CD4-positive, alpha-beta T cell treated with Interleukin-15 for 4 hours (primary cell): Measurements from ENCODE around the gene ASB4.
"Not testable (repeated sequence)": the region's sequence is repeated elsewhere in the genome, so short reads cannot be mapped to it uniquely, and the experiment has no call there.

Experiments
- DNase-seq: peaks from one replicate; pipeline ENCODE4 v3.0.0-alpha.2; 2020; ENCODE audit warnings: low spot score

Gene ASB4

DNA sequence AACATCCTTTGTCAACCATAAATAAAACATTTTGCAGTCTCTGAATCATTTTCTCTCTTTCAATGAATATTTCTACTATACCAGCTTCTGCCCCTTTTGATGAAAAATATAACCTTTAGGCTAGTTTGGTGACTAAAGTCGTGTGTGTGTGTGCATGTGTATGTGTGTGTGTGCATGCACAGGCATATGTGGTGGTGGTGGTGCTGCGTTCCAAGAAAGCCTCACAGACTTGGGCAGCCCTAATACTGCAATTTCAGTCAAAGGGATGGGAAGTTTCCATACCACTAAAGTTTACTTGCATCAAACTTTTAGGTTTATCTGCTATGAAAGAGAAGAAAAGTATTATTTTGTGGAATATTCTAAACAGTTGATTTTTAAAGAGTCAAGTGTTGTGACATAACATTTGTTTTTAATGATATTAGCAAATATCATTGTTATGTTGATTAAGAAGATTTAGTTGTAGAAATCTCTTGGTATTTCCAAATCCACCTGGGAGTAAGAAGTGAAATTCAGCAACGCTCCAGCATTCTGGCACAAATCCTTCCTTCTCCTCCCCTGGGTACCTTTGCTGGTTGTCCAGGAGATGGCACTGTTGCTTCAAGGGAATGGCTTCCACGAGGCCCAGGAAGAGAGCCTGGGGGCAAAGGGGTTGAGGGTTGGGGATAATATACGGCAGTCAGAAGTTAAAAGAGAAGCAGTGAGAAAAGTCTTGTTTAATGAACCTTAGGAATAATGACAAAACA is 41.5 kb downstream of the ASB4 start:
- DNase-seq = no peak

DNA sequence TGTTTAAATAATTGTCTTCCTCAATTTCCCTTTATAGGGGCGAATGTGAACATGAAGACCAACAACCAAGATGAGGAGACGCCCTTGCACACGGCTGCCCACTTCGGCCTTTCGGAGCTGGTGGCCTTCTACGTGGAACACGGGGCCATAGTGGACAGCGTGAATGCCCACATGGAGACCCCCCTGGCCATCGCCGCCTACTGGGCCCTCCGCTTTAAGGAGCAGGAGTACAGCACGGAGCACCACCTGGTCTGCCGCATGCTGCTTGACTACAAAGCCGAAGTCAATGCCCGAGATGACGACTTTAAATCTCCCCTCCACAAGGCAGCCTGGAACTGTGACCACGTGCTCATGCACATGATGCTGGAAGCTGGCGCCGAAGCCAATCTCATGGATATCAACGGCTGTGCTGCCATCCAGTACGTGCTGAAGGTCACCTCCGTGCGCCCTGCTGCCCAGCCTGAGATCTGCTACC is 42.1 kb downstream of the ASB4 start:
- DNase-seq = no peak

DNA sequence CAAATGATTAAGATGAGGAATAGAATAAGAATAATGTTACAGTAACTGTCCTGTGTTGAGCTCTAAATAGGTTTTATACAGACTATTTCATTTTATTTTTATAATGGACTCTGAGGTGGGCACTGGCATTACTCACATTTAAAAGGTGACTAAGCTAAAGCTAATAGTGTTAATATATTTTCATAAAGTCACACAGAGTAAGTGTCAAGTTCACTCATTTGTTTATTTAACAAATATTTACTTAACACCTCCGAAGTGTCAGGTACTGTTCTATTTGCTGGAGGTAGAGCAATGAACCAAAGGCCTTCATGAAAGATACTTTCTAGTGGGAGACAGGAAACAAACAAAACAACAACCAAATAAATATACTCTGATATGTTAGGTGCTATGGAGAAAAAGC is 44.0 kb downstream of the ASB4 start:
- no peak for DNase-seq

DNA sequence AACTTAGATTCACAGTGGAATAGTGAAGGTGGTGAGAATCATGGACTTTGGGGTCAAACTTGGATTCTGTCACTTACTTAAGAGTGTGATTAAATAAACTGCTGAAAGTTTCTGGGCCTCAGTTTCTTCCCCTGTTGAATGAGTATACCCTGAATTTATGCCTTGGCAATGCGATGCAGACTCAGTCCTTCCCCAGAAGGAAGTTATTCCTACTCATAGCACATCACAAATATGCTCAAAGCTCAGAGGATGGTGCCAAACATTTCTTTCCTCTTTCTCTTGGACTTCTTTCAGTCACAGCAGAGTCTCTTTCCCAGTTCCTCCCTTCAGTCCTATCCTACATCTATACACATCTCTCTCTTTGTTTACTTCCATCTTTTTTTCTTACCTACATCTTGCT is 45.1 kb downstream of the ASB4 start:
- DNase-seq = no peak

DNA sequence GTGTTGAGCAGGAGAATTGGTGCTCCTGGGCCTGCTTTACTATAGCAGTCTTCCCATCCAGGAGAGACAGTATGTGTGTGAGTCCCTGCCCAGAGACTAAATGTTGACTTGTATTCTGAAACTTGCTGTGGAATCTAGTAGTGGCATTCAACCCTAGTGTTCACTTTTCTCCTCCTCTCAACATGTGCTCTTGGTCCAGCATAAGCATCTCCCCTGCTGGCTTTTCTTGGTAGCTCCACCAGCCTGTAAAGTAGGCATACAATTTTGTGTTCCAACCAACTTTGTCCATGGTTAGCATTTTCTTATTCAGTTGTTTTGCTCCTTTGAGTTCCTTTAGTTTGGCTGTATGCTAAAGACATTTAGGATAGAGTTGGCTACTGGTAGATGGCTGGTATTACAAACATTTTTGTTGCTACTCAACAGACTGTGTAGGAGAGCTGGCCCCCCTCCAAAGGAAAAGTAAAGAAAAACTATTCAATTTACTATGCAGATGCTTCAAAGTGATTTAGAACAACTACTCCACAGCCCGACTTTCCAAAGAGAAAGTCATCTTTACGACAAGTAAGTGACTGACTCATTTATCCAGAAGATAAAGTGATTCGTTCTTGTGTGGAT is 46.0 kb downstream of the ASB4 start:
- no peak for DNase-seq

DNA sequence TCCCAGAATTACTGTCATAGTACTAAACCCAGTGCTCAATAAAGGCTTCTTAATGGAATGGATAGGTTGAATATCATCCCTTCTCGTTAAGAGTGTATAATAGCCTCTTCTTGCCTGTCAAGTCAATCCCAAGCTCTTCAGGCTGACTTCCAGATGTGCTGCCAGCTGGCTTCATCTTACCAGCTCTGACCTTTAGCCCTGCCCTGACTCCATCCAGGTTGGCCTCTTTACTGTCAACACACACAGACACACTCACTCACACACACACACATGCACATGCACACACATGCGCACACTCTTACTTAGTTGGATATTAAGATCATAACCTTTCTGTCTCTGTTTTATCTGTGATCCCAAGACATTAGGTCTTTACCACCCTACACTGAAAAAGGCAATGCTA is 49.1 kb downstream of the ASB4 start:
- no peak for DNase-seq

DNA sequence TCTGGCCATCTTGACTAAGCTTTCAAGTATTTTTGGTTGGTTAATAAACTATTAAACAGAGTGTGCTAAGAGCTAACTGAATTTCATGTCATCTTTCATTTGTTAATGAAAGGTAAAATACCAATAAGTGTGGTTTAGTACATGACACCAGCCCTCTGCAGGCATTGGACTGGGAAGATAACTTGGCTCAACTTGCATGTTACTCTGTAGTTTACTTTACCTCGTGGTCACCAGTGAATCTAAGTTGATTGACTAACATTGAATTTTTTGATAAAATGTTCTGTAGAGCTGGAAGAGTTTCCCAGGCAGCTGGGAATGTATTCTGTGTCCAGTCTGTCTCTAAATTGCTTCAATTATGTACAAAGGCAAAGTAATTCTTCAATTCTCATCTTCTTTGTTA is 49.9 kb downstream of the ASB4 start:
- no peak for DNase-seq

DNA sequence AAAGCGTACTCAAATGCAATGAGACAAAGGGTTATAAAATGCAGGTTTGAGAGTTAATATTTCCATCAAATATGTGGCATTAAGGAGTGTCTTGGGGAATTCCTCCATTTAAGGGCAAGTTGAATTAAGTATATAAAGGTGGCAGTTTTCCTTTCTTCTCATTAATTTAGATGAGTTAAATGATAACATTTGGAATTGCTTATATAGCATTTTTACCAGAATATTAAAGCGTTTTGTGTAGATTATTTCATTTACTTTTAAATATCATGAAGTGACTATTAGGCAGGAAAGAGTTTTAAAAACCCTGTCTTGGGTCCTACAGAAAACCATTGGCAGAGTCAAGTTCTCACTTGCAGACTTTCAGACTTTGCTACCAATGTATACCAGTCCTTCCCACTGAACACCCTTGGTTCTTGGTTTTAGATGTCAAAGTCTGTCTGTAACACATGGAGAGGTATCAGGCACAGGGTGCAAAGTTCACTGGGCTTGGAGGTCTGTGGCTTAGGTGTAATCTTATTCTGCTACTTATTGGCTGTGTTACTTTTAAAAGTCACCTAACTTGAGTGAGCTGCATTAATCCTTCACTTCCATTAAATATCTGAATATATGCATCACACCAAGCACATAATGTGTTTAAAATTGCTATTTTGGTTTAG is 51.0 kb downstream of the ASB4 start:
- DNase-seq = no peak

DNA sequence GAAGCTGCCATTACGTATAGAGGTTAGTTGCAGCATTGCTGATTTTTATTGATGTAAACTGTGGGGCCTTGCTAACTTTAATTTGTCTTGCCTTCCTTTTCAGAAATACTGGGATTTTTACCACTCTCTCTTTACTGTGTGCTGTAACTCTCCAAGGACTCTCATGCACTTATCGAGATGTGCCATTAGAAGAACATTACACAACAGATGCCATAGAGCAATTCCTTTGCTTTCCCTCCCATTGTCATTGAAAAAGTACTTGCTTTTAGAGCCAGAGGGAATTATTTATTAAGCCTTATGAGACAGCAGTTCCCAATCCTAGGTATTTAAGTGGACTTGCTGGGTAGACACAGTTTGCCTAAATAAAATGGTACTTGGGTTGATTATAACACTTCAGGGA is 51.7 kb downstream of the ASB4 start:
- DNase-seq = no peak

DNA sequence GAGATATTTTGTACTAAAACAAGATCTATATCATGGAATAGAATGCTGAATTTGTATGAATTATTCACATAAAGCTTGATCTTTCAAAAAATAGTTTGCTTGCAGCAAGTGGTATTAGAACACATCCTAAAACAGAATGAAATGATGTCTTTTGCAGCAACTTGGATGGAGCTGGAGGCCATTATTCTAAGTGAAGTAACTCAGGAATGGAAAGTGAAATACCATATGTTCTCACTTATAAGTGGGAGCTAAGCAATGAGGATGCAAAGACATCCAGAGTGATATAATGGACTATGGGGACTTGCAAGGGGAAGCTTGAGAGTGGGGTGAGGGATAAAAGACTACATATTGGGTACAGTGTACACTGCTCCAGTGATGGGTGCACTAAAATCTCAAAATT is 53.7 kb downstream of the ASB4 start:
- DNase-seq = no peak

DNA sequence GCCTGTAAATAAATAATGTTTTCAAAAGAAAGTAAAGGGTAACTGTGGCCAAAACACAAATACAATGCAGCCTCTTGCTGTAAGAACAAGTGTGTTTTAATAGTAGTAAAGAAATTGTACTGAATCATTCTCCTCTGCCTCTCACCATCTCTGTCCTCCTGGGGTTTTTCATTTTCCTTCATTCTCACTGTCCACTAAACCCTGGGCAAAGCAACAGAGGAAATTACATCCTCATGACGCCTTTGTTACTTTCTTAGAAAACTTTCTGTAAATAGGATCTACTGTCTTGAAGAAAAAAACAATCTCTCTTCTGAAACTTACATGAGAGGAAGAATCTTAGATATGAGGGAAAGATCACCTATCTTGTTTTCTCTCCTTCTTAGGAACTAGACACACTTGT is 54.6 kb downstream of the ASB4 start:
- no peak for DNase-seq

DNA sequence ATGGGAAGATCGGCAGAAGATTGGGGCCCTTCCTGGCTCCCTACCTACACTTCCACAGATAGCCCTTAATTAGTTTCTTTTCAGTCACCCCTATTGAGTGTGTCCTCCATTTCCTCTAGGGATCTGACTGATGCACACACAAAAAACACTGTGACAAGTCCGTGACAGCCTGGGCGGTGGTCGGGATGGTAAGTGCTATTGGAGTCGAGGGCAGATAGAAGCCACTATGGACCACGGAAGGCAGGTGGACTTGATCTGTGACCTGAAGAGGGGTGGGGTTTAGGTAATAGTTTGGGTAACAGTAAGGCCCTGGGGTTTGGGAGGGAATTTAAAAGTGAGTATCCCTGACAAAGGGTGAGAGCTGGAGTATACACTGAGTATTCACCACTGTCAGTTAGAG is 57.6 kb downstream of the ASB4 start:
- no peak for DNase-seq

DNA sequence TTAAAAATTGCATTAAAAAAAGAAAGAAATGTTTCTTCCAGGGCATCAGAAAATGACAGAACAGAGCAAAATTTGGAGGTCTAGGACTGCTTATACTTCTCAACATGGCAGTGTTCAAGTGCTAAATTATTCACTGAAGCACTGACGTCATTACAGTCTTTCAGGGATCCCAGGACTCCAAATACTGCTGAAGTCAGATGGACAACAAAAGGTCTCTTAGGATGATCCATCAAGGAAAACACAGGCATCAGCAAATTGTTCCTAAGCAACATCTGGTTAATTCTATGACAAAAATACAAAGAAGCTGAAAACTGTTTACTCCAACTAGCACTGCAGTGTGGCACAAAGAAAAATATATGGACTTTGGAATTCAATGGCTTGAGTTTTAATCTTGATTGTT is 58.4 kb downstream of the ASB4 start:
- DNase-seq = no peak

DNA sequence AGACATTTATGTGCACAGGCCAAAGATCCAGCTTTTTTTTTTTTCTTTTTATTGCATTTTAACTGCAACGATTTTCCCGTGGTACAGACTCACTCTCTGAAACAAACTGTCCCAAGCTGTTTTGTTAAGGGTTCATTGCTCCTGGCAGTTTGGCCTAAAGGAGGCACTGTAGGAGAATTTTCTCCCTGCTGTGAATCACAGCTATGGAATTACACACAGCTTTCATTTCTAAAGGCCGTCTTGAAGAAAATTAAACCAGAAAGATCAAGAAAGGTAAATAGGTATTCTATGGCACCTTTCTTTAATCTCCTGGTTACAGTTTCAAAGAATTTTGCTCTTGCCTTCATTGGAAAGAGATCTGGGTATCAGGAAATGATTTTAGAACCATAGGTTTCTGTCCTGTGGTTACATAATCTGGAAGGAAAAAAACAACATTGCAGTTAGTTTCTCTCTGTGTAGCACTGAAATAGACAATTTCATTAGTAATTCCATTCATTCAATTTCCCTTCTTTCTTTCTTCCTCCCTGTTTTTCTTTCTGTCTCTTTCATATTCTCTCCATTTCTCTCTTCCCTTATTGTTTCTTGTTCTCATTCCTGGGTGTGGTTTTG is 59.4 kb downstream of the ASB4 start:
- no peak for DNase-seq

DNA sequence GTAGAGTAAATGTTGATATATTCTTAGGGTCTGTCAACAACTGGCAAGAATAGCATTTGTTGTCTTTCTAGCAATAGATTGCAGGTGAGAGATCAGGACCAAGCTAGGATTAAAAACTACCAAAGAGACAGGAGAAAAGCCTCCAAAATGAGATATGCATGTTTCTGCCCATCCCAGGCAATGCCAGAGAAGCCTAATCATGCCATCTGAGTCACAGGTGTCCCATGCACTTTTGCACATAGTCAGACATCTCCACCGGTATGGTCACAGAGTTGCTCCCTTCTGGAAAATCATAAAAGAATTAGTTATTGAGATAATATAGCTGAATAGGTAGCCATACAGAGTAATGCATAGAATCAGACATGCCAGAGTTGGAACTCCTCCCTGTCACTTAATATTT is 59.9 kb downstream of the ASB4 start:
- DNase-seq = no peak

DNA sequence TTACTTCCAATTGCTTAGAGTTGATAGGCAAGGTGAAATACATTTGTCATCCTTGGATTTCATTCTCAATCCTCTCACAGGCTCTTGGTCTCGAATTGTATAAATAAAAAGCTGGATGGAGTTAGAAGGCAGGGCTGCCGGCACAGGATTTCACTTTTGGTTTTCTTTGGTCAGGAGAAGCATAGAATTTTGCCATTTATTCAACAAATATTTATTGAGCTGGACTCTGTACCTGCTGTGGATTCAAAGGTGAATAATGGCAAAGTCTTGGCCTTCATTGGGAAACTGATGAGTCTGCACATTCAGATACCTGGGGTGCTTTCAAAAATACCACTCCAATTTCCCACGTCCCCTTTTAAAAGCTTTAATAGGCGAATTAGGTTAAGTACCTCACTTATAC is 60.9 kb downstream of the ASB4 start:
- no peak for DNase-seq

DNA sequence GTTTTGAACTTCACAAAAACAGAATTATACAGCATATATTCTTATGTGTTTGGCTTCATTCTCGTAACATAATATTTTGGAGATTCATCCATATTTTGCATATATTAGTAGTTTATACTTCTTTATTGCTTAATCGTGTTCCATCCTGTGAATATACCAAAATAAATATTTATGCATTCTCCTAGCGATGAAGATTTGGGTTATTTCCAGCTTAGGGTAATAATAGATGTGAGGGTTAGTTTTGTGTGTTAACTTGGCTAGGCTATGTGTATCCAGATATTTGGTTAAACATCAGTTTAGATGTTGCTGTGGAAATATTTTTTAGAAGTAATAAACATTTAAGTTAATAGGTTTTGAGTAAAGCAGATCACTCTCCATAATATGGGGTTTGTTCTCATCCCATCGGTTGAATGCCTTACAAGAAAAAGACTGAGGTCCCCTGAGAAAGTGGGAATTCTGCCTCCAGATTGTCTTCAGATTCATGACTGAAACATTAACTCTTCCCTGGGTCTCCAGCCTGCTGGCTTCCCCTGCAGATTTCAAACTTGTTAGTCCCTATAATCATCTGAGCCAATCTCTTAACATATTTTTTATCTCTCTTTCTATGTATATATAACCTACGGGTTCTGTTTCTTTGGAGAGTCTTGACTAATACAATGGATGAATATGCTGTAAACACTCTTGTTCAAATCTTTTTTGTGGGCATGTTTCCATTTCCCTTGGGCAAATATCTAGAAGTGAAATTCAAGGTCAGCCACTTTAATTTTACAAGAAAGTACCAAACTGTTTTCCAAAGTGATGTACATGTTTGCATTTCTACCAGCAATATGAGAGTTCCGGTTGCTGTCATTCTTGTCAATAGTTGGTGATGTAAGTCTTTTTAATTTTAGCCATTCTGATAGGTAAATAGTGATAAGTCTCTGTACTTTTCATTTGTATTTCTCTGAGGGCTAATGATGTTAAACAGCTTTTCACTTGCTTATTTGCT is 61.9 kb downstream of the ASB4 start:
- no peak for DNase-seq

DNA sequence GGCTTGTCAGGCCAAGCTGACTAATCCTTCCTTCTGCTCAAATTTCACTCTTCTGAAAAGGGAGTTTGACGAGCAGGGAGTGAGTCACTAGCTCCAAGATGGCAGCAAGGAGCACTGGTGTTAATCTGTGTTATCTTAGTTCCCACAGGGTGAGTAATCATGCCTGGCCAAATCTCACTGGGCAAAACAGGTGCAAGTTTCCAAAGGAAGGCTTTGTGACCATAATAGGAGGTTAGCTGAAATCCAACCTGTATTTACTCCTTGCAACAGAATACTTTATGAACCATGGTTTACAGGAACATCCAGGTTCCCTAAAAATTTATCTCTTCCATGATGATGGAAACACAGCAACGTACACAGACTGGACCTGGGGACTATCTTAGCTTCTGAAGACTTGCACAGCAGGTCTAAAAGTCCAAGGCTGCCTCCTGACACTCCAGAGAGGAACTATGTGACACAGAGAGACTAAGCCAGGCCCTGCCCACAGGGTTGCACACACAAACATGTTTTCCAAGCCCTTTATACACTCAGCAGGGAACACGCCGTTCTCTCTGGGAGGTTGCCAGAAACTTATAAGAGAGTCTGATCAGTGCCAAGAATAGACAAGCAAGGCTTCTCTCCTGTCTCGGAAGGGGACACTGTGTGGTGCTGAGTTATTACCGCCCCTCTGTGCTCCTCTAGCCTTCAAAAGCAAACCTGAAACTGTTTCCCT is 64.2 kb downstream of the ASB4 start:
- DNase-seq = no peak

DNA sequence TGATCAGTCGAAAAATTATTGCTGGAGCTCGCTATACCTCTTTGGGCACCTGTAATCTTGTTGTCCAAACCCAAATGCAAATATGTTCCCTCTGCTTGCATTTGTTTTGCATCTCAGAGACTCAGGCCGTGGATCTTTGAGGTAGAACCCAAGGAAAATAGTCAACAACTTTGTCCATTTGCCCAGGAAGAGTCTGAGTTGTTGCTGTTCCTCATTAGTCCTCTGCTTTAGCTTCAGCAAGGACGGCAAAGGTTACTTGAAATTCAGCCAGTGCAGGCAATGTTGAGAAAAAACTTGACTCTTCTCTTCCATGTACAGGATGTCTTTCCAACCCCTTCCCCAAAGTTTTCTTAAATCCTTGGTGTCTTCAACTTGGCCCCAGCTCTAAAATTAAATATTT is 64.8 kb downstream of the ASB4 start:
- DNase-seq = no peak

DNA sequence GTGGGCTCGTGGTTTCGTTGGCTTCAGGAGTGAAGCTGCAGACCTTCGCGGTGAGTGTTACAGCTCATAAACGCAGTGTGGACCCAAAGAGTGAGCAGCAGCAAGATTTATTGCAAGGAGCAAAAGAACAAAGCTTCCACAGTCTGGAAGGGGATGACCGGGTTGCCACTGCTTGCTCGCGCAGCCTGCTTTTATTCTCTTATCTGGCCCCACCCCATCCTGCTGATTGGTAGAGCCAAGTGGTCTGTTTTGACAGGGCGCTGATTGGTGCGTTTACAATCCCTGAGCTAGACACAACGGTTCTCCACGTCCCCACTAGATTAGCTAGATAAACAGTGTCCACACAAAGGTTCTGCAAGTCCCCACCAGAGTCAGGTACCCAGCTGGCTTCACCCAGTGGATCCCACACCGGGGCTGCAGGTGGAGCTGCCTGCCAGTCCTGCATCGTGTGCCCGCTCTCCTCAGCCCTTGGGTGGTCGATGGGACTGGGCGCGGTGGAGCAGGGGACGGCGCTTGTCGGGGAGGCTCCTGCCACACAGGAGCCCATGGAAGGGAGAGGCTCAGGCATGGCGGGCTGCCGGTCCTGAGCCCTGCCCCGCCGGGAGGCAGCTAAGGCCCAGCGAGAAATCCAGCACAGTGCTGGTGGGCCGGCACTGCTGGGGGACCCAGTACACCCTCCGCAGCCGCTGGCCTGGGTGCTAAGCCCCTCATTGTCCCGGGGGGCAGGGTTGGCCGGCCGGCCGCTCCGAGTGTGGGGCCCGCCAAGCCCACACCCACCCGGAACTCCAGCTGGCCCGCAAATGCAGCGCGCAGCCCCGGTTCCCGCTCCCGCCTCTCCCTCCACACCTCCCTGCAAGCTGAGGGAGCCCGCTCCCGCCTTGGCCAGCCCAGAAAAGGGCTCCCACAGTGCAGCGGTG is 66.5 kb downstream of the ASB4 start:
- DNase-seq = not testable (repeated sequence)
